Parathyroid adenoma (tissue), 2 donors: ENCODE data around the gene GTF2F2.
"Not testable (repeated sequence)": the region's sequence is repeated elsewhere in the genome, so short reads cannot be mapped to it uniquely, and the experiment has no call there.

Source experiments
- H2AFZ ChIP-seq: fragments of 300-600 bp; sonication (generic); one replicate; pipeline ENCODE4 v1.7.0; 2017; ENCODE audit warnings: antibody characterized with exemption, mild to moderate bottlenecking
- H3K27ac ChIP-seq: fragments of 300-600 bp; sonication (generic); one replicate; pipeline ENCODE4 v1.7.0; 2017
- H3K27me3 ChIP-seq: fragments of 300-600 bp; sonication (generic); one replicate; pipeline ENCODE4 v1.7.0; 2017; ENCODE audit warnings: low read length; ENCODE audit not compliant: control insufficient read depth, insufficient read depth
- H3K36me3 ChIP-seq: fragments of 300-600 bp; sonication (generic); one replicate; pipeline ENCODE4 v1.7.0; 2017; ENCODE audit warnings: low read length; ENCODE audit not compliant: control insufficient read depth, insufficient read depth
- H3K4me1 ChIP-seq: fragments of 300-600 bp; sonication (generic); one replicate; pipeline ENCODE4 v1.7.0; 2017; ENCODE audit warnings: control low read depth
- H3K4me2 ChIP-seq: fragments of 300-600 bp; sonication (generic); one replicate; pipeline ENCODE4 v1.7.0; 2017; ENCODE audit warnings: low read length
- H3K4me3 ChIP-seq: fragments of 300-600 bp; sonication (generic); one replicate; pipeline ENCODE4 v1.7.0; 2017; ENCODE audit warnings: low read depth, low read length
- H3K79me2 ChIP-seq: fragments of 300-600 bp; sonication (generic); one replicate; pipeline ENCODE4 v1.7.0; 2017; ENCODE audit warnings: control low read depth
- H3K9ac ChIP-seq: fragments of 300-600 bp; sonication (generic); one replicate; pipeline ENCODE4 v1.7.0; 2017; ENCODE audit warnings: mild to moderate bottlenecking
- H3K9me3 ChIP-seq: fragments of 300-600 bp; sonication (generic); one replicate; pipeline ENCODE4 v1.7.0; 2017; ENCODE audit warnings: low read length; ENCODE audit not compliant: control insufficient read depth
- CTCF ChIP-seq: fragments of 300-600 bp; sonication (generic); IDR thresholded peaks from one replicate; pipeline ENCODE4 v1.7.0; 2017; ENCODE audit warnings: antibody characterized with exemption, mild to moderate bottlenecking
- donor health status: primary hyperparathyroidism.

Gene GTF2F2

GRCh38 chr13:45238945-45239795 is 118.9 kb downstream of the GTF2F2 start:
- no peak overlapping the region for H3K27ac ChIP-seq
- no peaks in the 10 kb centered on the region for H3K36me3 ChIP-seq
- H3K4me1 ChIP-seq, result no peaks in the 10 kb centered on the region

GRCh38 chr13:45240143-45240542 is 119.8 kb downstream of the GTF2F2 start:
- H3K9ac ChIP-seq, result no peak overlapping the region
- H3K9me3 ChIP-seq, result no peaks in the 10 kb centered on the region
- H3K4me2 ChIP-seq, result no peak overlapping the region
- H3K4me3 ChIP-seq, result no peak overlapping the region
- no peak overlapping the region for H3K27ac ChIP-seq
- H2AFZ ChIP-seq, result no peak overlapping the region
- no peak for TF ChIP-seq CTCF
- H3K4me1 ChIP-seq, result no peaks in the 10 kb centered on the region
- H3K79me2 ChIP-seq, result no peaks in the 10 kb centered on the region
- H3K27me3 ChIP-seq, result no peaks in the 10 kb centered on the region
- no peaks in the 10 kb centered on the region for H3K36me3 ChIP-seq

More at GRCh38 chr13:45238945-45239795, 118.9 kb downstream of the GTF2F2 start:
- no peak overlapping the region for H3K4me3 ChIP-seq
- no peak overlapping the region for H3K4me2 ChIP-seq
- TF ChIP-seq CTCF, result no peak
- no peak overlapping the region for H2AFZ ChIP-seq
- no peaks in the 10 kb centered on the region for H3K27me3 ChIP-seq
- no peaks in the 10 kb centered on the region for H3K79me2 ChIP-seq
- no peak overlapping the region for H3K9ac ChIP-seq
- H3K9me3 ChIP-seq, result no peaks in the 10 kb centered on the region

- Histone ChIP-seq H3K27me3 (no peaks in the 10 kb centered on the region), H3K27ac (no peak overlapping the region), H3K79me2 (no peaks in the 10 kb centered on the region), H3K36me3 (no peaks in the 10 kb centered on the region), H2AFZ (no peak overlapping the region), H3K4me3 (no peak overlapping the region), H3K4me1 (no peaks in the 10 kb centered on the region), H3K4me2 (no peak overlapping the region), H3K9me3 (no peaks in the 10 kb centered on the region), H3K9ac (no peak overlapping the region)
- TF ChIP-seq CTCF, result no peak
Observed at GRCh38 chr13:45242070-45242469, 121.8 kb downstream of the GTF2F2 start.

GRCh38 chr13:45242524-45242923 is 122.2 kb downstream of the GTF2F2 start:
- H3K4me3 ChIP-seq, result no peak overlapping the region
- H3K4me1 ChIP-seq, result no peaks in the 10 kb centered on the region
- no peak overlapping the region for H3K9ac ChIP-seq
- no peak overlapping the region for H3K4me2 ChIP-seq
- H3K79me2 ChIP-seq, result no peaks in the 10 kb centered on the region
- H3K9me3 ChIP-seq, result no peaks in the 10 kb centered on the region
- no peaks in the 10 kb centered on the region for H3K27me3 ChIP-seq
- no peak for TF ChIP-seq CTCF
- no peak overlapping the region for H3K27ac ChIP-seq
- no peaks in the 10 kb centered on the region for H3K36me3 ChIP-seq
- H2AFZ ChIP-seq, result no peak overlapping the region

GRCh38 chr13:45243077-45243476 is 122.8 kb downstream of the GTF2F2 start:
- Histone ChIP-seq H3K27me3 (no peaks in the 10 kb centered on the region), H3K27ac (no peak overlapping the region), H3K9ac (no peak overlapping the region), H2AFZ (no peak overlapping the region), H3K9me3 (no peaks in the 10 kb centered on the region), H3K4me3 (no peak overlapping the region), H3K79me2 (no peaks in the 10 kb centered on the region), H3K36me3 (no peaks in the 10 kb centered on the region), H3K4me2 (no peak overlapping the region), H3K4me1 (no peaks in the 10 kb centered on the region)
- no peak for TF ChIP-seq CTCF

GRCh38 chr13:45244736-45245135 is 124.4 kb downstream of the GTF2F2 start:
- not testable (repeated sequence) for H2AFZ ChIP-seq, H3K9me3 ChIP-seq, H3K27ac ChIP-seq, H3K4me2 ChIP-seq, H3K36me3 ChIP-seq, H3K4me3 ChIP-seq, H3K4me1 ChIP-seq, H3K9ac ChIP-seq, H3K27me3 ChIP-seq, H3K79me2 ChIP-seq
